Measurements from ENCODE around the gene CST7.

CST7 gene

GRCh38 chr20:24950836-24951525 lies 1.9 kb downstream of the CST7 start:
- DNase-seq = no peak

GRCh38 chr20:24951536-24952083 lies 2.5 kb downstream of the CST7 start:
- no peak for DNase-seq

GRCh38 chr20:24952376-24953208 lies 3.5 kb downstream of the CST7 start:
- DNase-seq = no peak

- no peak for DNase-seq
These were observed 4.1 kb downstream of the CST7 start for GRCh38 chr20:24953209-24953575.

- DNase-seq = no peak
These were observed 4.6 kb downstream of the CST7 start for GRCh38 chr20:24953621-24954133.

- no peak for DNase-seq
These were observed 5.1 kb downstream of the CST7 start for GRCh38 chr20:24954151-24954550.

GRCh38 chr20:24954566-24954965 lies 5.5 kb downstream of the CST7 start:
- DNase-seq = no peak

GRCh38 chr20:24955045-24955444 lies 6.0 kb downstream of the CST7 start:
- DNase-seq = no peak

- no peak for DNase-seq
These were observed 7.2 kb downstream of the CST7 start for GRCh38 chr20:24956001-24956841.

- DNase-seq = no peak
These were observed 8.4 kb downstream of the CST7 start for GRCh38 chr20:24957326-24958016.

GRCh38 chr20:24958506-24959385 lies 9.7 kb downstream of the CST7 start:
- no peak for DNase-seq

GRCh38 chr20:24959591-24960301 lies 10.7 kb downstream of the CST7 start:
- no peak for DNase-seq

- no peak for DNase-seq
These were observed 11.3 kb downstream of the CST7 start for GRCh38 chr20:24960302-24960801.

GRCh38 chr20:24960861-24961260 lies 11.8 kb downstream of the CST7 start:
- no peak for DNase-seq

- no peak for DNase-seq
These were observed 12.5 kb downstream of the CST7 start for GRCh38 chr20:24961384-24962181.

- DNase-seq = no peak
These were observed 13.1 kb downstream of the CST7 start for GRCh38 chr20:24962182-24962492.

GRCh38 chr20:24962510-24962909 lies 13.4 kb downstream of the CST7 start:
- no peak for DNase-seq

GRCh38 chr20:24963672-24964505 lies 14.8 kb downstream of the CST7 start:
- DNase-seq = no peak

GRCh38 chr20:24964506-24964840 lies 15.4 kb downstream of the CST7 start:
- DNase-seq = no peak
